PC-3 (cell line): ENCODE results near the gene PPIH.

Source experiments
- CTCF ChIP-seq: fragments of 300-600 bp; sonication (generic); conservative IDR thresholded peaks from 2 replicates; pipeline ENCODE4 v1.5.1; 2017; ENCODE audit warnings: antibody characterized with exemption, low read depth, mild to moderate bottlenecking, low read length
- EZH2 ChIP-seq: fragments of 300-600 bp; sonication (generic); IDR thresholded peaks from one replicate; pipeline ENCODE4 v1.6.1; 2017; ENCODE audit warnings: antibody characterized with exemption, mild to moderate bottlenecking, low read length; ENCODE audit not compliant: unreplicated experiment
- EZH2phosphoT487 ChIP-seq: fragments of 300-600 bp; sonication (generic); IDR thresholded peaks from 2 replicates; pipeline ENCODE4 v1.6.1; 2018; ENCODE audit warnings: mild to moderate bottlenecking, antibody characterized with exemption, low read length, borderline replicate concordance

- TF ChIP-seq CTCF, result no peak
- no peak for TF ChIP-seq EZH2phosphoT487
- no peak for TF ChIP-seq EZH2
These were observed 25.9 kb downstream of the PPIH start for GRCh38 chr1:42684139-42684538.
